ENCODE measurements around the gene LRRFIP2. TPM values are rescaled to one million over a fixed set of nuclear protein-coding genes. Genes with fewer than 3 reads are reported as not detected.

The LRRFIP2 gene
- total RNA-seq, 1 experiment from 2014 or later = 40.2 TPM

- Histone ChIP-seq H3K27me3 (replicated peaks; ENCODE audit: insufficient read depth, low read depth, low read length, poor library complexity) (no peaks in the 10 kb centered on the region), H3K4me3 (ENCODE audit: low read depth, low read length, poor library complexity, severe bottlenecking) (no peak overlapping the region), H3K4me1 (ENCODE audit: insufficient read depth, low read length, poor library complexity, severe bottlenecking) (no peaks in the 10 kb centered on the region), H3K27ac (ENCODE audit: low read depth, low read length, poor library complexity, severe bottlenecking) (no peak overlapping the region), H3K36me3 (ENCODE audit: insufficient read depth, low read length, poor library complexity, severe bottlenecking) (no peaks in the 10 kb centered on the region), H3K9me3 (ENCODE audit: low read depth, low read length, poor library complexity, severe bottlenecking) (no peaks in the 10 kb centered on the region)
- TF ChIP-seq CTCF (conservative IDR thresholded peaks at IDR 0.05; ENCODE audit: low read depth, low read length) (no peak), EZH2 (IDR thresholded peaks at IDR 0.05; ENCODE audit: borderline replicate concordance, low read depth, low read length, poor library complexity, severe bottlenecking) (no peak)
- intact Hi-C loops (cut with micrococcal nuclease; ENCODE audit: unreplicated experiment) = no loop called here
- ChIA-PET CTCF (no interaction called here), POLR2A (ENCODE audit: low non-redundant PET) (no interaction called here)
- DNase-seq (ENCODE audit: low spot score) = no peak
- no TSS peak for BruUV-seq (replicated peaks)
Measured at GRCh38 chr3:37202035-37202434, 27.7 kb upstream of the LRRFIP2 start.

GRCh38 chr3:37200141-37200540, 25.8 kb upstream of the LRRFIP2 start:
- ChIA-PET CTCF (no interaction called here), POLR2A (ENCODE audit: low non-redundant PET) (no interaction called here)
- no peak for TF ChIP-seq EZH2 (IDR thresholded peaks at IDR 0.05; ENCODE audit: borderline replicate concordance, low read depth, low read length, poor library complexity, severe bottlenecking)
- TF ChIP-seq CTCF (conservative IDR thresholded peaks at IDR 0.05; ENCODE audit: low read depth, low read length) = no peak
- H3K36me3 ChIP-seq (ENCODE audit: insufficient read depth, low read length, poor library complexity, severe bottlenecking) = no peaks in the 10 kb centered on the region
- H3K27ac ChIP-seq (ENCODE audit: low read depth, low read length, poor library complexity, severe bottlenecking) = no peak overlapping the region
- H3K9me3 ChIP-seq (ENCODE audit: low read depth, low read length, poor library complexity, severe bottlenecking) = no peaks in the 10 kb centered on the region
- no peaks in the 10 kb centered on the region for H3K27me3 ChIP-seq (replicated peaks; ENCODE audit: insufficient read depth, low read depth, low read length, poor library complexity)
- intact Hi-C loops (cut with micrococcal nuclease; ENCODE audit: unreplicated experiment) = no loop called here
- no peak overlapping the region for H3K4me3 ChIP-seq (ENCODE audit: low read depth, low read length, poor library complexity, severe bottlenecking)
- no peak for DNase-seq (ENCODE audit: low spot score)
- BruUV-seq (replicated peaks) = no TSS peak
- H3K4me1 ChIP-seq (ENCODE audit: insufficient read depth, low read length, poor library complexity, severe bottlenecking) = no peaks in the 10 kb centered on the region

- ChIA-PET POLR2A (ENCODE audit: low non-redundant PET) (no interaction called here), CTCF (no interaction called here)
- Histone ChIP-seq H3K27ac (ENCODE audit: low read depth, low read length, poor library complexity, severe bottlenecking) (no peak overlapping the region), H3K36me3 (ENCODE audit: insufficient read depth, low read length, poor library complexity, severe bottlenecking) (no peaks in the 10 kb centered on the region), H3K9me3 (ENCODE audit: low read depth, low read length, poor library complexity, severe bottlenecking) (no peaks in the 10 kb centered on the region), H3K27me3 (replicated peaks; ENCODE audit: insufficient read depth, low read depth, low read length, poor library complexity) (no peaks in the 10 kb centered on the region), H3K4me1 (ENCODE audit: insufficient read depth, low read length, poor library complexity, severe bottlenecking) (no peaks in the 10 kb centered on the region), H3K4me3 (ENCODE audit: low read depth, low read length, poor library complexity, severe bottlenecking) (no peak overlapping the region)
- no peak for TF ChIP-seq EZH2 (IDR thresholded peaks at IDR 0.05; ENCODE audit: borderline replicate concordance, low read depth, low read length, poor library complexity, severe bottlenecking)
- no peak for TF ChIP-seq CTCF (conservative IDR thresholded peaks at IDR 0.05; ENCODE audit: low read depth, low read length)
- intact Hi-C loops (cut with micrococcal nuclease; ENCODE audit: unreplicated experiment) = no loop called here
- no peak for DNase-seq (ENCODE audit: low spot score)
- no TSS peak for BruUV-seq (replicated peaks)
Measured at GRCh38 chr3:37198996-37199395, 24.6 kb upstream of the LRRFIP2 start.
